HEK293 (cell line): ENCODE data around the gene FBN2.

Experiments used
- CTCF ChIA-PET: fragments of 350-600 bp; formaldehyde crosslinking; extraction: SDS; loops from one replicate; lab custom pipeline; 2021; ENCODE audit warnings: antibody characterized with exemption; lab: Yijun Ruan, JAX
- POLR2A ChIA-PET: fragments of 300-600 bp; formaldehyde crosslinking; extraction: SDS; loops from one replicate; lab custom pipeline; 2020; ENCODE audit warnings: antibody characterized with exemption, inconsistent platforms; lab: Yijun Ruan, JAX
- H3K27ac ChIP-seq: fragments of 200-500 bp; sonication (Bioruptor generic); 2 replicates; pipeline ENCODE4 v1.5.1; 2014; ENCODE audit warnings: low read depth, low read length, control low read depth, inconsistent platforms; ENCODE audit errors: extremely low read depth
- H3K36me3 ChIP-seq, 2 experiments: fragments of 200-500 bp in 1 of 2; sonication (Bioruptor generic) in 1 of 2; 1 replicate in 1 of 2; 2 replicates in 1 of 2; pipeline ENCODE4 v1.5.1; 2014 to 2017; ENCODE audit warnings: inconsistent platforms in 2 of 2, low read length in 2 of 2; ENCODE audit not compliant: control insufficient read depth in 2 of 2, insufficient read depth in 1 of 2
- H3K4me1 ChIP-seq: fragments of 200-500 bp; sonication (Bioruptor generic); 2 replicates; pipeline ENCODE4 v1.5.1; 2014; ENCODE audit warnings: mild to moderate bottlenecking, low read length, inconsistent platforms; ENCODE audit not compliant: control insufficient read depth, insufficient read depth
- H3K4me3 ChIP-seq: 2 replicates; pipeline ENCODE4 v1.5.1; 2011; ENCODE audit warnings: low read depth, mild to moderate bottlenecking, control low read depth, low read length, moderate library complexity
- H3K9me3 ChIP-seq: fragments of 200-500 bp; sonication (Bioruptor generic); 2 replicates; pipeline ENCODE4 v1.5.1; 2014; ENCODE audit warnings: low read depth, low read length, inconsistent platforms; ENCODE audit not compliant: control insufficient read depth, insufficient read depth
- GLI2 ChIP-seq: fragments of 450-650 bp; formaldehyde crosslinking; IDR thresholded peaks from 2 replicates; pipeline ENCODE4; 2017; ENCODE audit warnings: missing biosample characterization, missing genetic modification characterization, low read depth, borderline replicate concordance
- GLI4 ChIP-seq: fragments of 450-650 bp; formaldehyde crosslinking; IDR thresholded peaks from 2 replicates; pipeline ENCODE4 v1.5.1; 2016; ENCODE audit warnings: missing biosample characterization, missing genetic modification characterization
- IKZF3 ChIP-seq: fragments of 450-650 bp; IDR thresholded peaks from 2 replicates; pipeline ENCODE4 v1.5.0; 2018; ENCODE audit warnings: missing biosample characterization, mild to moderate bottlenecking, missing genetic modification characterization, moderate library complexity
- WT1 ChIP-seq: fragments of 450-650 bp; formaldehyde crosslinking; IDR thresholded peaks from 2 replicates; pipeline ENCODE4 v1.5.1; 2016; ENCODE audit warnings: missing biosample characterization, missing genetic modification characterization
- ZBTB8A ChIP-seq: fragments of 450-650 bp; formaldehyde crosslinking; IDR thresholded peaks from 2 replicates; pipeline ENCODE4 v1.5.1; 2016; ENCODE audit warnings: missing biosample characterization, missing genetic modification characterization
- ZFHX2 ChIP-seq: fragments of 450-650 bp; formaldehyde crosslinking; conservative IDR thresholded peaks from 2 replicates; pipeline ENCODE4 v1.5.1; 2016; ENCODE audit warnings: missing biosample characterization, missing genetic modification characterization
- ZFP37 ChIP-seq: fragments of 450-650 bp; formaldehyde crosslinking; IDR thresholded peaks from 2 replicates; pipeline ENCODE4 v1.5.1; 2016; ENCODE audit warnings: missing biosample characterization, missing genetic modification characterization
- ZNF624 ChIP-seq: fragments of 450-650 bp; formaldehyde crosslinking; IDR thresholded peaks from 2 replicates; pipeline ENCODE4 v1.5.1; 2017; ENCODE audit warnings: missing biosample characterization, missing genetic modification characterization
- ZNF707 ChIP-seq: fragments of 450-650 bp; formaldehyde crosslinking; IDR thresholded peaks from 2 replicates; pipeline ENCODE4 v1.5.1; 2016; ENCODE audit warnings: missing biosample characterization, missing genetic modification characterization
- ZNF76 ChIP-seq: fragments of 450-650 bp; formaldehyde crosslinking; IDR thresholded peaks from 2 replicates; pipeline ENCODE4; 2016; ENCODE audit warnings: low read depth, missing biosample characterization, missing genetic modification characterization, borderline replicate concordance
- TF ChIP-seq, protein P1 (sequence below): fragments of 450-650 bp; formaldehyde crosslinking; IDR thresholded peaks from 2 replicates; pipeline ENCODE4 v1.5.1; 2016; ENCODE audit warnings: missing biosample characterization, missing genetic modification characterization
- TF ChIP-seq, protein P2 (sequence below): fragments of 450-650 bp; formaldehyde crosslinking; IDR thresholded peaks from 2 replicates; pipeline ENCODE4 v1.5.1; 2016; ENCODE audit warnings: missing biosample characterization, missing genetic modification characterization
- TF ChIP-seq, protein P3 (sequence below): fragments of 450-650 bp; formaldehyde crosslinking; IDR thresholded peaks from 2 replicates; pipeline ENCODE4 v1.5.1; 2016; ENCODE audit warnings: missing biosample characterization, missing genetic modification characterization
- TF ChIP-seq, protein P4 (sequence below): fragments of 450-650 bp; formaldehyde crosslinking; IDR thresholded peaks from 2 replicates; pipeline ENCODE4 v1.5.1; 2016; ENCODE audit warnings: missing biosample characterization, missing genetic modification characterization
- TF ChIP-seq, protein P5 (sequence below): fragments of 450-650 bp; formaldehyde crosslinking; IDR thresholded peaks from 2 replicates; pipeline ENCODE4 v1.5.1; 2016; ENCODE audit warnings: missing biosample characterization, missing genetic modification characterization, low read depth
- TF ChIP-seq, protein P6 (sequence below): fragments of 450-650 bp; formaldehyde crosslinking; IDR thresholded peaks from 2 replicates; pipeline ENCODE4 v1.5.1; 2016; ENCODE audit warnings: missing biosample characterization, missing genetic modification characterization, borderline replicate concordance
- TF ChIP-seq, protein P7 (sequence below): fragments of 450-650 bp; formaldehyde crosslinking; IDR thresholded peaks from 2 replicates; pipeline ENCODE4 v1.5.1; 2016; ENCODE audit warnings: missing biosample characterization, missing genetic modification characterization

The FBN2 gene

DNA sequence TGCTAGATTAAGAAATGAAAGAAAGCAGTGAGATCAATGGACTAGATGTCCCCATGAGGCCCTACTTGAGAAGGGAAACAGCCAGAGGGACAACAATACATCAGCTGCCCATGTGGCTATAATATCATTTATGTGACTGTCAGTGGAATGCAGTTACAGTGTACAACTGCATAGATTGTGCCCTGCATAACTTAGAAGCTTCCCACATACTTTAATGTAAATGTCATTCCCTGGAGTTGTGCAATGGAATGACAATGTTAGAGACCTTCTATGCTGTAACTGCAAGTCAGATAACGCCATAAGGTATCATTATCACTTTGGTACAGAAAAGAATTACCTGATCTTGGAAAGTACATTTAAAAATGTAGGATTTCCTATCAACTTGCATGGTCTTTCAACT, 67.4 kb downstream of the FBN2 start:
- H3K27ac ChIP-seq = no peak overlapping the region
- no peak for TF ChIP-seq IKZF3 (tag by site-specific recombination)
- TF ChIP-seq, protein P1, sequence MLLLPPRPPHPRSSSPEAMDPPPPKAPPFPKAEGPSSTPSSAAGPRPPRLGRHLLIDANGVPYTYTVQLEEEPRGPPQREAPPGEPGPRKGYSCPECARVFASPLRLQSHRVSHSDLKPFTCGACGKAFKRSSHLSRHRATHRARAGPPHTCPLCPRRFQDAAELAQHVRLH = no peak
- TF ChIP-seq, protein P2, sequence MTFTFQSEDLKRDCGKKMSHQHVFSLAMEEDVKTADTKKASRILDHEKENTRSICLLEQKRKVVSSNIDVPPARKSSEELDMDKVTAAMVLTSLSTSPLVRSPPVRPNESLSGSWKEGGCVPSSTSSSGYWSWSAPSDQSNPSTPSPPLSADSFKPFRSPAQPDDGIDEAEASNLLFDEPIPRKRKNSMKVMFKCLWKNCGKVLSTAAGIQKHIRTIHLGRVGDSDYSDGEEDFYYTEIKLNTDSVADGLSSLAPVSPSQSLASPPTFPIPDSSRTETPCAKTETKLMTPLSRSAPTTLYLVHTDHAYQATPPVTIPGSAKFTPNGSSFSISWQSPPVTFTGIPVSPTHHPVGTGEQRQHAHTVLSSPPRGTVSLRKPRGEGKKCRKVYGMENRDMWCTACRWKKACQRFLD (tag by site-specific recombination) = no peak
- no peak for TF ChIP-seq ZNF76
- no peak for TF ChIP-seq ZNF707 (tag by site-specific recombination)
- TF ChIP-seq, protein P3, sequence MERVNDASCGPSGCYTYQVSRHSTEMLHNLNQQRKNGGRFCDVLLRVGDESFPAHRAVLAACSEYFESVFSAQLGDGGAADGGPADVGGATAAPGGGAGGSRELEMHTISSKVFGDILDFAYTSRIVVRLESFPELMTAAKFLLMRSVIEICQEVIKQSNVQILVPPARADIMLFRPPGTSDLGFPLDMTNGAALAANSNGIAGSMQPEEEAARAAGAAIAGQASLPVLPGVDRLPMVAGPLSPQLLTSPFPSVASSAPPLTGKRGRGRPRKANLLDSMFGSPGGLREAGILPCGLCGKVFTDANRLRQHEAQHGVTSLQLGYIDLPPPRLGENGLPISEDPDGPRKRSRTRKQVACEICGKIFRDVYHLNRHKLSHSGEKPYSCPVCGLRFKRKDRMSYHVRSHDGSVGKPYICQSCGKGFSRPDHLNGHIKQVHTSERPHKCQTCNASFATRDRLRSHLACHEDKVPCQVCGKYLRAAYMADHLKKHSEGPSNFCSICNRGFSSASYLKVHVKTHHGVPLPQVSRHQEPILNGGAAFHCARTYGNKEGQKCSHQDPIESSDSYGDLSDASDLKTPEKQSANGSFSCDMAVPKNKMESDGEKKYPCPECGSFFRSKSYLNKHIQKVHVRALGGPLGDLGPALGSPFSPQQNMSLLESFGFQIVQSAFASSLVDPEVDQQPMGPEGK (tag by site-specific recombination) = no peak
- no peak for TF ChIP-seq ZFP37 (tag by site-specific recombination)
- TF ChIP-seq, protein P4, sequence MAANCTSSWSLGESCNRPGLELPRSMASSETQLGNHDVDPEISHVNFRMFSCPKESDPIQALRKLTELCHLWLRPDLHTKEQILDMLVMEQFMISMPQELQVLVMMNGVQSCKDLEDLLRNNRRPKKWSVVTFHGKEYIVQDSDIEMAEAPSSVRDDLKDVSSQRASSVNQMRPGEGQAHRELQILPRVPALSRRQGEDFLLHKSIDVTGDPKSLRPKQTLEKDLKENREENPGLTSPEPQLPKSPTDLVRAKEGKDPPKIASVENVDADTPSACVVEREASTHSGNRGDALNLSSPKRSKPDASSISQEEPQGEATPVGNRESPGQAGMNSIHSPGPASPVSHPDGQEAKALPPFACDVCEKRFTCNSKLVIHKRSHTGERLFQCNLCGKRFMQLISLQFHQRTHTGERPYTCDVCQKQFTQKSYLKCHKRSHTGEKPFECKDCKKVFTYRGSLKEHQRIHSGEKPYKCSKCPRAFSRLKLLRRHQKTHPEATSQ = no peak
- no peak for TF ChIP-seq GLI2 (tag by site-specific recombination)
- no peak for TF ChIP-seq ZFHX2
- TF ChIP-seq WT1 (tag by site-specific recombination) = no peak
- no peak for TF ChIP-seq ZNF624 (tag by site-specific recombination)
- no peak for TF ChIP-seq ZBTB8A (tag by site-specific recombination)
- TF ChIP-seq, protein P5, sequence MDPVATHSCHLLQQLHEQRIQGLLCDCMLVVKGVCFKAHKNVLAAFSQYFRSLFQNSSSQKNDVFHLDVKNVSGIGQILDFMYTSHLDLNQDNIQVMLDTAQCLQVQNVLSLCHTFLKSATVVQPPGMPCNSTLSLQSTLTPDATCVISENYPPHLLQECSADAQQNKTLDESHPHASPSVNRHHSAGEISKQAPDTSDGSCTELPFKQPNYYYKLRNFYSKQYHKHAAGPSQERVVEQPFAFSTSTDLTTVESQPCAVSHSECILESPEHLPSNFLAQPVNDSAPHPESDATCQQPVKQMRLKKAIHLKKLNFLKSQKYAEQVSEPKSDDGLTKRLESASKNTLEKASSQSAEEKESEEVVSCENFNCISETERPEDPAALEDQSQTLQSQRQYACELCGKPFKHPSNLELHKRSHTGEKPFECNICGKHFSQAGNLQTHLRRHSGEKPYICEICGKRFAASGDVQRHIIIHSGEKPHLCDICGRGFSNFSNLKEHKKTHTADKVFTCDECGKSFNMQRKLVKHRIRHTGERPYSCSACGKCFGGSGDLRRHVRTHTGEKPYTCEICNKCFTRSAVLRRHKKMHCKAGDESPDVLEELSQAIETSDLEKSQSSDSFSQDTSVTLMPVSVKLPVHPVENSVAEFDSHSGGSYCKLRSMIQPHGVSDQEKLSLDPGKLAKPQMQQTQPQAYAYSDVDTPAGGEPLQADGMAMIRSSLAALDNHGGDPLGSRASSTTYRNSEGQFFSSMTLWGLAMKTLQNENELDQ (tag by site-specific recombination) = no peak
- no peak for TF ChIP-seq GLI4 (tag by site-specific recombination)
- TF ChIP-seq, protein P6, sequence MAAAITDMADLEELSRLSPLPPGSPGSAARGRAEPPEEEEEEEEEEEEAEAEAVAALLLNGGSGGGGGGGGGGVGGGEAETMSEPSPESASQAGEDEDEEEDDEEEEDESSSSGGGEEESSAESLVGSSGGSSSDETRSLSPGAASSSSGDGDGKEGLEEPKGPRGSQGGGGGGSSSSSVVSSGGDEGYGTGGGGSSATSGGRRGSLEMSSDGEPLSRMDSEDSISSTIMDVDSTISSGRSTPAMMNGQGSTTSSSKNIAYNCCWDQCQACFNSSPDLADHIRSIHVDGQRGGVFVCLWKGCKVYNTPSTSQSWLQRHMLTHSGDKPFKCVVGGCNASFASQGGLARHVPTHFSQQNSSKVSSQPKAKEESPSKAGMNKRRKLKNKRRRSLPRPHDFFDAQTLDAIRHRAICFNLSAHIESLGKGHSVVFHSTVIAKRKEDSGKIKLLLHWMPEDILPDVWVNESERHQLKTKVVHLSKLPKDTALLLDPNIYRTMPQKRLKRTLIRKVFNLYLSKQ (tag by site-specific recombination) = no peak
- TF ChIP-seq, protein P7, sequence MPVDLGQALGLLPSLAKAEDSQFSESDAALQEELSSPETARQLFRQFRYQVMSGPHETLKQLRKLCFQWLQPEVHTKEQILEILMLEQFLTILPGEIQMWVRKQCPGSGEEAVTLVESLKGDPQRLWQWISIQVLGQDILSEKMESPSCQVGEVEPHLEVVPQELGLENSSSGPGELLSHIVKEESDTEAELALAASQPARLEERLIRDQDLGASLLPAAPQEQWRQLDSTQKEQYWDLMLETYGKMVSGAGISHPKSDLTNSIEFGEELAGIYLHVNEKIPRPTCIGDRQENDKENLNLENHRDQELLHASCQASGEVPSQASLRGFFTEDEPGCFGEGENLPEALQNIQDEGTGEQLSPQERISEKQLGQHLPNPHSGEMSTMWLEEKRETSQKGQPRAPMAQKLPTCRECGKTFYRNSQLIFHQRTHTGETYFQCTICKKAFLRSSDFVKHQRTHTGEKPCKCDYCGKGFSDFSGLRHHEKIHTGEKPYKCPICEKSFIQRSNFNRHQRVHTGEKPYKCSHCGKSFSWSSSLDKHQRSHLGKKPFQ (tag by site-specific recombination) = no peak
- CTCF ChIA-PET = interaction anchor here (0.7 kb wide), 1 partner anchor 269 kb away, joined by 3 read pairs; no protein-coding TSS in a partner anchor
- no peak overlapping the region for H3K4me3 ChIP-seq
- no peaks in the 10 kb centered on the region for H3K4me1 ChIP-seq
- H3K9me3 ChIP-seq = no peaks in the 10 kb centered on the region
- POLR2A ChIA-PET = no interaction called here
- H3K36me3 ChIP-seq = peaks cover 0 to 10% of the 10 kb centered on the region in 2 experiments; a peak in 1 of 3 replicates
